ENCODE data around the gene SNCAIP. TPM values are rescaled to one million over a fixed set of nuclear protein-coding genes. Genes with fewer than 3 reads are reported as not detected.

The SNCAIP gene
- total and polyA plus RNA-seq, 2 experiments from 2014 or later, result 6.1 to 11.9 TPM

- TF ChIP-seq EZH2phosphoT487 (IDR thresholded peaks at IDR 0.05; ENCODE audit: unreplicated experiment), result no peak
- TF ChIP-seq CTCF (conservative IDR thresholded peaks at IDR 0.05; ENCODE audit: low read depth in 2 of 2), result peak; percentile 73 to 79
- no peak for TF ChIP-seq POLR2AphosphoS5 (IDR thresholded peaks at IDR 0.05; ENCODE audit: low read depth)
- TF ChIP-seq JUNB (IDR thresholded peaks at IDR 0.05; ENCODE audit: unreplicated experiment), result no peak
Measured at GRCh38 chr5:122295138-122295537, 16.9 kb upstream of the SNCAIP start (continued).

- peak; percentile 60 for ATAC-seq
- no peak overlapping the region for H3K4me3 Mint-ChIP-seq
- TF ChIP-seq ZNF462 (CRISPR knock-in tag; IDR thresholded peaks at IDR 0.05) (0 out of 2 replicates have a peak, but pooled peaks have one; percentile 6), EZH2 (IDR thresholded peaks at IDR 0.05; ENCODE audit: low read depth, unreplicated experiment) (no peak)
Measured at GRCh38 chr5:122296871-122297270, 15.2 kb upstream of the SNCAIP start.

More at GRCh38 chr5:122296871-122297270, 15.2 kb upstream of the SNCAIP start:
- Histone ChIP-seq H3K27ac (ENCODE audit: low read depth) (no peak overlapping the region), H3K9me2 (ENCODE audit: insufficient read depth) (no peaks in the 10 kb centered on the region), H3K4me2 (no peak overlapping the region), H3K79me2 (replicated peaks; ENCODE audit: insufficient read depth) (no peaks in the 10 kb centered on the region), H3K4me1 (ENCODE audit: insufficient read depth) (peaks cover 31% of the 10 kb centered on the region), H3K36me3 (ENCODE audit: insufficient read depth) (no peaks in the 10 kb centered on the region), H3K27me3 (ENCODE audit: insufficient read depth) (no peaks in the 10 kb centered on the region), H2AFZ (no peak overlapping the region; the same call in 1 of the 2 replicates), H4K20me1 (replicated peaks; ENCODE audit: insufficient read depth) (no peaks in the 10 kb centered on the region), H3F3A (replicated peaks; ENCODE audit: low read depth) (no peaks in the 10 kb centered on the region), H3K4me3 (no peak overlapping the region)
- peak; percentile 13 for DNase-seq (ENCODE audit: low spot score)
- no peak overlapping the region for H3K27ac Mint-ChIP-seq
- peaks cover 5% of the 10 kb centered on the region; the same call in 1 of the 3 replicates for H3K36me3 Mint-ChIP-seq (ENCODE audit: low read depth)
- H3K27me3 Mint-ChIP-seq (ENCODE audit: insufficient read depth, low read depth, poor library complexity), result no peaks in the 10 kb centered on the region
- peaks cover 21% of the 10 kb centered on the region for H3K4me1 Mint-ChIP-seq
- peaks cover 5% of the 10 kb centered on the region; the same call in 2 of the 3 replicates for H3K9me3 Mint-ChIP-seq

Data from GM23338 (cell line).